ENCODE data around the gene TBC1D22A.

Gene TBC1D22A

DNA sequence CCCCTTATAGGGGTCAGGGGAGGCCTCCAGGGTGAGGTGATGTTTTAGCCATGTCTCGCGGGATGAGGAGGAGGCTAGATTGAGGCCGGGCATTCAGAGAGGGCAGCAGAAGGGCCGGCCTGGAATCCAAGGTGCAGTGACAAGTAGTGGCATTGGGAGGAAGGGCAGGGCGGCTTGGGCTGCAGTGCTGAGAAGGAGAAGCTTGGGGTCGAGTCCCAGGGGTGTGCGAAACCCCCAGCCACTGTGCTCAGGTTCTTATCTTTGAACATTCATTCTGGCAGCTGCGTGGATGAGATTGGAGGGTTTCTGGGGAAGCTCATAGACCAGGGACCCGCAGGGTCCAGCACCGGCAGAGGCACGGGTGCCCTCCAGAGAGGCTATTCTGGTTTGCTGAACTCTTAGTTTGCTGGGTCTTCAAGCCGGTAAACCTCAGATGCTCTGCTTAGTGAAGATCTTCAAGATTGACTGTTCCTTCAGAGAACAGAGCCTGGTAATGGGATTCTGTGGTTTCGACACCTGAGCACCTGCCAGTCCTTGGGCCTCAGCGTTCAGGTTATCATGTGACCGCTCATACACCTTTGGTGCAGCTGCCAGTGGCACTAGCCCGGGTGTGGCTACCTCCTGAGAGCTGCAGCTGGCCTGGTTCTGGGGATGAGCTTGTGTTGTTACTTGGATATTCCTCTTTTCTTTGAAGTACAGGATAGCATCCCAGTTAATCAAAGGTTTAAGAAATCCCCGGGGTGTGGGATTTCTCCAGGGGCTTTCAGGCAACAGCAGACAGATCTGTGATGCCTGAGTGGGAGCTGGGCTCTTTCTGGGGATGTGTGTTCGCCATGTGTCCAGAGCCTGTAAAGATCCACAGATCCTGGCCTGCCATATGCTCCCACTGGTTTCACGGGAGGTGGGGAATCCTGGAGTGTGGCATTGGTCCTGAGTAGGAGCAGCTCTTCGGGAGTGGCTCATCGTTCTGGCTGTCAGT lies 152.8 kb downstream of the TBC1D22A start:
- intact Hi-C loops (cut with DNase I; ENCODE audit: low total_unique reads), result no loop called here
- TF ChIP-seq, protein P1, sequence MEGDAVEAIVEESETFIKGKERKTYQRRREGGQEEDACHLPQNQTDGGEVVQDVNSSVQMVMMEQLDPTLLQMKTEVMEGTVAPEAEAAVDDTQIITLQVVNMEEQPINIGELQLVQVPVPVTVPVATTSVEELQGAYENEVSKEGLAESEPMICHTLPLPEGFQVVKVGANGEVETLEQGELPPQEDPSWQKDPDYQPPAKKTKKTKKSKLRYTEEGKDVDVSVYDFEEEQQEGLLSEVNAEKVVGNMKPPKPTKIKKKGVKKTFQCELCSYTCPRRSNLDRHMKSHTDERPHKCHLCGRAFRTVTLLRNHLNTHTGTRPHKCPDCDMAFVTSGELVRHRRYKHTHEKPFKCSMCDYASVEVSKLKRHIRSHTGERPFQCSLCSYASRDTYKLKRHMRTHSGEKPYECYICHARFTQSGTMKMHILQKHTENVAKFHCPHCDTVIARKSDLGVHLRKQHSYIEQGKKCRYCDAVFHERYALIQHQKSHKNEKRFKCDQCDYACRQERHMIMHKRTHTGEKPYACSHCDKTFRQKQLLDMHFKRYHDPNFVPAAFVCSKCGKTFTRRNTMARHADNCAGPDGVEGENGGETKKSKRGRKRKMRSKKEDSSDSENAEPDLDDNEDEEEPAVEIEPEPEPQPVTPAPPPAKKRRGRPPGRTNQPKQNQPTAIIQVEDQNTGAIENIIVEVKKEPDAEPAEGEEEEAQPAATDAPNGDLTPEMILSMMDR (IDR thresholded peaks at IDR 0.05), result no peak

DNA sequence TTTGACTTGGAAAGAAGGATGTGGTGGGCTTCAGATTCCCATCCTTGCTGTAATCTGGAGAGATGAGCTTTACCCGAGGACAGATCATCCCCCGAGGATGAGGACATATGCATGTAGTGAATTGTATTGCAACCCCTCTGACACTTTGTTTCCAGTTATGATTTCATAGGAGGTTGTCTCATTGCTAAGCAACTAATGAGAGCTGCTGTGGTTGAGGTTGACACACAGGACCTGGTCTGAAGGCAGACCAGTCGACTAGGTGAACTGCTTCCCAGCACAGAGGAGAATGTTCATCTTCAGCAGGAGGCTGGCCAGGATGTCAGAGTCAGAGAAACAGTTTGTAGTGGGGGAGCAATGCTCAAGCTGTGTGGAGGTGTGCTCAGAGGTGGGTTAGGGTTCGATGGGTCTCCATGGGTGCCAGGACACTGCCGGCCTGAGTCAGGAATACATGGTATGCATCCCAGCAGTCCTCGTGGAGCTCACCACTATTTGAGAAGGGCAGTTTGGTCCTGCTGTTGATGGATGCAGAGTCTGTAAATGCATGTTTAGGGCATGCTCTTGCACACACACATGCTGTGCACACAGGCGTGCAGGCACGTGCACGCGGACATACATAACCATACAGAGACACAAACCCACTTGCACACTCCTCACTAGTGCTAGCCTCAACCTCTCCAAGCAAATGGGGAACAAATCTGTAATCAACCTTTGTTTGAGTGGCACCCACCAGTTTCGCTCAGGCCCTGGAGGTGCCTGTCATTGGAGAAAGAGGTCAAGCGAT lies 153.7 kb downstream of the TBC1D22A start:
- intact Hi-C loops (cut with DNase I; ENCODE audit: low total_unique reads), result no loop called here
- Histone ChIP-seq H3K27me3 (no peaks in the 10 kb centered on the region), H3K4me1 (no peaks in the 10 kb centered on the region), H3K9me3 (no peaks in the 10 kb centered on the region), H3K36me3 (peaks cover 5 to 71% (median 54%) of the 10 kb centered on the region in 3 donors), H3K27ac (no peak overlapping the region), H3K4me3 (no peak overlapping the region)
- DNase-seq, result no peak
- TF ChIP-seq, protein P1 (IDR thresholded peaks at IDR 0.05), result no peak

More for the DNA sequence above, 152.8 kb downstream of the TBC1D22A start:
- Histone ChIP-seq H3K9me3 (no peaks in the 10 kb centered on the region), H3K27me3 (no peaks in the 10 kb centered on the region), H3K4me1 (no peaks in the 10 kb centered on the region), H3K36me3 (peaks cover 5 to 71% (median 54%) of the 10 kb centered on the region in 3 donors), H3K4me3 (no peak overlapping the region), H3K27ac (no peak overlapping the region)
- DNase-seq, result no peak

DNA sequence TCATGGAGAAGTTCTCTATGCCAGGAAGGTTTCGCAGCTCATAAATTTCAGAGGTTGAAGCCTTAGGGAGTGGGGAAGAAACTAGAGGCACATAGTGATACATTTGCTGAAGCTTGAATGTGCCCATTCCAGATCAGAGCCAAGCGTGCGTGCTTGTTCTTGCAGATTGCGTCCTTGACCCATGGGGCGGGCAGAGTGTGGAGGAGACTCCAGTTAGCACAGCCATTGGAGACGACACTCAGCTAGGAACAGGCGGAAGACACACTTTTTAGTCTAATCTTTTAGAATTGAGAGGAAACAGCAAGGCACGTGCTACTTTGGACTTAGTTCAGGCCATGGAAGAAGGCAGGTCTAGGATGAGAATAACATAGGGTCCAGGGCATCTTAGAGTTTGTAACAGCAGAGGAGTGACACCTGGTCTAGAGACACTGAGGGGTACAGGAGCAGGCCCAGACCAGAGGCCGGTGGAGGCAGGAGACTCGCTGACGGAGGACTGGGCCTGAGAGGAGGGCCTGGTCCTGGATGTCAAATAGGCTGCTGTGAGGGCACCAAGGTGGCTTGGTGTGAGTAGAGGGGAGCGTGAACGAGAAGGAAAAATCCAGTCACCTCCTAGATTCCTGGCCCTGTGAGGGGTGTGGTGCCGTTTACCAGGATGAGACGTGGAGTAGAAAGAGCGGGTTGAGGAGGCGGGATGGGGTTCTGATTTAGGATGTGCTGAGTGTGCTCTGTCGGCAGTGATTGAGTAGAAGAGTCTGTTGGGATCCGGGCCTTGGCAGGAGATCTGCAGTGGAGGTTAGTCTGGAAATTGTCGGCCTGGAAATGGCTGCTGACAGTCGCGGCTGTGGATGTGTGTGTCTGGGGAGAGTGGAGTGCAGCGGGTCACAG lies 154.7 kb downstream of the TBC1D22A start:
- Histone ChIP-seq H3K27me3 (no peaks in the 10 kb centered on the region), H3K9me3 (peaks cover 0 to 6% (median 4%) of the 10 kb centered on the region in 3 donors), H3K4me1 (no peaks in the 10 kb centered on the region), H3K27ac (no peak overlapping the region), H3K36me3 (peaks cover 5 to 71% (median 46%) of the 10 kb centered on the region in 3 donors), H3K4me3 (no peak overlapping the region)
- DNase-seq, result no peak
- TF ChIP-seq, protein P1 (IDR thresholded peaks at IDR 0.05), result no peak
- intact Hi-C loops (cut with DNase I; ENCODE audit: low total_unique reads), result no loop called here

DNA sequence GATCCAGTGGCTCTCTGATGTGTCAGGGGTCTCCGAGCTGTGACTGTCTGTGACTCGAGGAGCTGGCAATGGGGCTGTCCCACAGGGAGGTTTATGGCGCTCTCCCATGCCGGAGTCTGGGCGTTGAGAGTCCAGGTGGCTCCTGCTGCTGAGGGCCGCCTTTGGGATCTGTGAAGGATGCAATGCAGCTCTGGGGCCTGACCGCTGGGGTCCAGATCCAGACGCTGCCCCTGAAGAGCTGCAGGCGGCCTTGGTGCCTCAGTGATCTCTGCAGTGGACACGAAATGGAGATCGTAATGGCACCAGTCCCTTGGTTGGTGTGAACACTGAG lies 155.3 kb downstream of the TBC1D22A start:
- Histone ChIP-seq H3K4me3 (no peak overlapping the region), H3K27ac (no peak overlapping the region), H3K36me3 (peaks cover 5 to 65% (median 40%) of the 10 kb centered on the region in 3 donors), H3K4me1 (no peaks in the 10 kb centered on the region), H3K9me3 (peaks cover 0 to 7% (median 4%) of the 10 kb centered on the region in 3 donors), H3K27me3 (no peaks in the 10 kb centered on the region)
- intact Hi-C loops (cut with DNase I; ENCODE audit: low total_unique reads), result no loop called here
- TF ChIP-seq, protein P1 (IDR thresholded peaks at IDR 0.05), result no peak
- DNase-seq, result no peak

DNA sequence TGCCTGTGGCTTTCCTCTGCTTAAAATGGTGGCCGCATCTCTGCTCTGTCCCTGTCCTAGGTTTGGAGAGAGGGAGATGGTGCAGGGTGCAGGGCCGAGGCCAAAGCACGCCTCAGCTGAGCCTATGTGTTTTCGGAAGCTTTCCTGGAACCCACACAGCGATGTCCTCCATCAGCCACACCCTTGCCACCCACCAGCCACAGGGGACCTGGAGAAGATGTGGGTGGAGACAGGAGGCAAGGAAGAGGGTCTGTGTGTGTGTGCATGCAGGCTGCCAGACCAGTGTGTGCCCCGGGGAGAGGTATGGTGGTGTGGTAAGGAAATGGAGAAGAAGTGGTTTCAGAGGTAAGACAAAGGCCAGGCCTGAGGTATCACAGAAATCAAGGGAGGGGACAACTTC lies 155.7 kb downstream of the TBC1D22A start:
- TF ChIP-seq, protein P1 (IDR thresholded peaks at IDR 0.05), result no peak
- DNase-seq, result no peak
- intact Hi-C loops (cut with DNase I; ENCODE audit: low total_unique reads), result no loop called here
- H3K4me3 ChIP-seq, result no peak overlapping the region
- no peaks in the 10 kb centered on the region for H3K27me3 ChIP-seq
- no peak overlapping the region for H3K27ac ChIP-seq
- H3K9me3 ChIP-seq, result peaks cover 0 to 7% (median 4%) of the 10 kb centered on the region in 3 donors
- peaks cover 5 to 64% (median 37%) of the 10 kb centered on the region in 3 donors for H3K36me3 ChIP-seq
- H3K4me1 ChIP-seq, result no peaks in the 10 kb centered on the region
